Chondrocyte (in vitro differentiated cells): ENCODE results near the gene DHH. TPM values are rescaled to one million over a fixed set of nuclear protein-coding genes. Genes with fewer than 3 reads are reported as not detected.

Experiments
- DNase-seq: peaks from one replicate; pipeline ENCODE4 v3.0.0; 2021; ENCODE audit warnings: mixed read lengths, low spot score
- H3K27ac Mint-ChIP-seq: one replicate; pipeline ENCODE4 v1.8.0; 2021; ENCODE audit warnings: mild to moderate bottlenecking, moderate library complexity, mixed read lengths; ENCODE audit not compliant: unreplicated experiment
- H3K27me3 Mint-ChIP-seq: 2 replicates; pipeline ENCODE4 v1.8.0; 2021; ENCODE audit warnings: low read depth, mixed read lengths
- H3K36me3 Mint-ChIP-seq: 2 replicates; pipeline ENCODE4 v1.8.0; 2021; ENCODE audit warnings: low read depth, mixed read lengths
- H3K4me1 Mint-ChIP-seq: 2 replicates; pipeline ENCODE4 v1.8.0; 2021; ENCODE audit warnings: low read depth, mild to moderate bottlenecking, mixed read lengths
- H3K4me3 Mint-ChIP-seq: one replicate; pipeline ENCODE4 v1.8.0; 2021; ENCODE audit warnings: mild to moderate bottlenecking, moderate library complexity, mixed read lengths; ENCODE audit not compliant: unreplicated experiment
- H3K9me3 Mint-ChIP-seq: 2 replicates; pipeline ENCODE4 v1.8.0; 2021; ENCODE audit warnings: low read depth, mixed read lengths
- total RNA-seq: library from RNA; stranded (reverse); gene quantifications from 3 replicates; pipeline ENCODE4 v1.2.1, GENCODE V29; 2021
- TF ChIP-seq, protein P1 (sequence below): fragments of 200-600 bp; sonication (generic); IDR thresholded peaks from 2 replicates; pipeline ENCODE4 v1.5.0; 2021; ENCODE audit warnings: antibody characterized with exemption, mild to moderate bottlenecking, moderate library complexity

Gene DHH
- total RNA-seq, 1 donor from 2014 or later, result not detected

DNA sequence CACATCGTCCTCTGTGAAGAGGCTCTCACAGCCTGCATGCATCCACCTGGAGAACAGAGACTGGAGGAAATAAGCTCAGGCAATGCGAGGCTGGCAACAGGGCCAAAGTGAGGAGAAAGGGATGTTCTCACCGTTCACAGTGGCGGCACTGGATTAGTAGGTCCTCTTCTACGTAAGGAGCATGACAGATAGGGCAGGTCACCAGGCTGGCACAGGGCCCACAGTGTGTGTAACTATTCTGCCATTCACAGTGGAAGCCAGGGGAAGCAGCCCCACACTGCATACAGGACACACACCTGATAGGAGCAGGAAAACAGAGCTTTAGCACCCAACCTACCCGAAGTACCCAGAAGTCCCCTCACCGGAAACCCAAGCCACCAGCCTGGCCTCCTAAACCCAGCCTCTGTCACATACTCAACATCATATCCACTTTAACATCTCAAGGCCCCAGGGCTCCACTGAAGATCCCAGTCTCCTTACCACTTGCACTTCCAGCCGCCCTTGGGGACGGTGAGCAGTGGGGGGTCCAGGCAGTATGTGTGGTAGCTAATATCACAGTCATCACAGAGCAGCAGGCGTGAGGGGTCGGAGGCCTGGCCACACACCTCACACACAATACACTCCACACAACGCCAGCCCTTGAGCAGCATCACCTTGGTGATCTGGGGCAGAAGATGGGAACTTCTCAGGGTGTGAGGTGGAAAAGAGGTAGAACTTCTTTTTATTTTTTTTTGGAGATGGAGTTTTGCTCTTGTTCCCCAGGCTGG, 48.3 kb downstream of the DHH start:
- H3K27ac Mint-ChIP-seq, result no peak overlapping the region

DNA sequence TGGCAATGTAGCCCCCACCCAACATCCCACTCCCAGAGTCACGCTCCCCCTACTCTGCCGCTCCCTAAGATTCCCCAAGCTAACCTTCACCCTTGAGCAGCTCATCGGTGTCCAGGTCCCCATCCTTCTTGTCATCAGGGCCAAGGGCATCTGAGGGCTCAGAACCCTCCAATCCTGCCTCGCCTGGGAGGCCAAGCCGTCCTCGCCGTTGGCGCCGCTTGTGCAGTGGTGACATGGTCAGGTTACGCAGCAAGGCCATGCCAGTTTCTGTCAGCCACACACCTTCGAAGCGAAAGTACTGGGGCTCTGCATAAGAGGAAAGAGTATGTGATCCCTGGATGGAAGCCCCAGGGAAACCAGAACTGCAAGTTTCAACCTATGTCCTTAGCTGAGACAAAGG, 49.9 kb downstream of the DHH start:
- peaks cover 3% of the 10 kb centered on the region for H3K4me1 Mint-ChIP-seq
- no peak for DNase-seq
- H3K9me3 Mint-ChIP-seq, result no peaks in the 10 kb centered on the region
- H3K36me3 Mint-ChIP-seq, result peaks cover 58% of the 10 kb centered on the region
- no peak overlapping the region for H3K4me3 Mint-ChIP-seq
- TF ChIP-seq, protein P1, sequence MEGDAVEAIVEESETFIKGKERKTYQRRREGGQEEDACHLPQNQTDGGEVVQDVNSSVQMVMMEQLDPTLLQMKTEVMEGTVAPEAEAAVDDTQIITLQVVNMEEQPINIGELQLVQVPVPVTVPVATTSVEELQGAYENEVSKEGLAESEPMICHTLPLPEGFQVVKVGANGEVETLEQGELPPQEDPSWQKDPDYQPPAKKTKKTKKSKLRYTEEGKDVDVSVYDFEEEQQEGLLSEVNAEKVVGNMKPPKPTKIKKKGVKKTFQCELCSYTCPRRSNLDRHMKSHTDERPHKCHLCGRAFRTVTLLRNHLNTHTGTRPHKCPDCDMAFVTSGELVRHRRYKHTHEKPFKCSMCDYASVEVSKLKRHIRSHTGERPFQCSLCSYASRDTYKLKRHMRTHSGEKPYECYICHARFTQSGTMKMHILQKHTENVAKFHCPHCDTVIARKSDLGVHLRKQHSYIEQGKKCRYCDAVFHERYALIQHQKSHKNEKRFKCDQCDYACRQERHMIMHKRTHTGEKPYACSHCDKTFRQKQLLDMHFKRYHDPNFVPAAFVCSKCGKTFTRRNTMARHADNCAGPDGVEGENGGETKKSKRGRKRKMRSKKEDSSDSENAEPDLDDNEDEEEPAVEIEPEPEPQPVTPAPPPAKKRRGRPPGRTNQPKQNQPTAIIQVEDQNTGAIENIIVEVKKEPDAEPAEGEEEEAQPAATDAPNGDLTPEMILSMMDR, result no peak
- H3K27ac Mint-ChIP-seq, result no peak overlapping the region
- H3K27me3 Mint-ChIP-seq, result no peaks in the 10 kb centered on the region

More for the DNA sequence above, 48.3 kb downstream of the DHH start:
- H3K4me3 Mint-ChIP-seq, result no peak overlapping the region
- no peaks in the 10 kb centered on the region for H3K27me3 Mint-ChIP-seq
- TF ChIP-seq, protein P1, result no peak
- peak; percentile 52 for DNase-seq
- no peaks in the 10 kb centered on the region for H3K9me3 Mint-ChIP-seq
- peaks cover 15% of the 10 kb centered on the region for H3K4me1 Mint-ChIP-seq
- H3K36me3 Mint-ChIP-seq, result peaks cover 62% of the 10 kb centered on the region

DNA sequence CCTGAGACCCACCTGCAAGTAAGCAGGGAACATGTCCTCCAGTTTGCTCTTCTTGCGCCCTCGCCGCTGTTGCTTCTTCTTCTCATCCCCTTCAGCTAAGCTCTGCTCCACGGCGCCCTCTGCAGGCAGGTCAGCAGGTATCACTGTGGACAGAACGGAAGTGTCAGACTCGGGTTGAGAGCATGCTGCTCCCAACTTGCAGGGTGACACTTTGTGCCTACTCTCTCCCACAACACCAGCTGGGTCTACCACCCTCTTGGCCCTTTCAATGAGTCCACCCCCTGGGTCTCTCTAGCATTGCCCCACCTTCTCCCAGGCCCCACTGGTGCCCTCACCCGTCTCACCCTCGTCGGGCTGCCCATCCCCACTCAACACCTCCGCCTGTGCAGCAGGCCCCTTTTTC, 50.7 kb downstream of the DHH start:
- H3K27me3 Mint-ChIP-seq, result no peaks in the 10 kb centered on the region
- H3K4me3 Mint-ChIP-seq, result no peak overlapping the region
- H3K27ac Mint-ChIP-seq, result no peak overlapping the region
- peak; percentile 92 for DNase-seq
- H3K4me1 Mint-ChIP-seq, result no peaks in the 10 kb centered on the region
- peaks cover 57% of the 10 kb centered on the region for H3K36me3 Mint-ChIP-seq
- TF ChIP-seq, protein P1, result peak; percentile 78
- no peaks in the 10 kb centered on the region for H3K9me3 Mint-ChIP-seq

DNA sequence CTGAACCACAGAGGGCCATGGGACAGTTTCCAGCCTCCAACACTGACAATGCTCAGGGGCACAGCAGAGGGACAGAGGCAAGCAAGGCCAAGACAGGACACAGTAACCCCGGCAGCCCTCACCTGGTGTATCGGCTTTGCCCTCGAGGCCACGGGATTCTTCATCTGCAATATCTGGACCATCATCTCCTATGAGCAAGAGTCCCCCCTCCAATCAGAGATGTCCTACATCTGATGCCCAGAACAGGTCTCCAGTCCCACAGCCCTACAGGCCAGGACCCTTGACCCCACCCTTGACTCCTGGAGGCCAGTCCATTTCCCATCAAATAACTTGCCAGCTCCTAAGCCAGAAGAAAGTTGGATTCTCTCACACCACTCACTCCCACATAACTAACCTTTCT, 51.4 kb downstream of the DHH start:
- Mint-ChIP-seq H3K27ac (no peak overlapping the region), H3K4me3 (no peak overlapping the region), H3K36me3 (peaks cover 56% of the 10 kb centered on the region), H3K4me1 (no peaks in the 10 kb centered on the region), H3K27me3 (no peaks in the 10 kb centered on the region), H3K9me3 (no peaks in the 10 kb centered on the region)
- DNase-seq, result no peak
- TF ChIP-seq, protein P1, result no peak

DNA sequence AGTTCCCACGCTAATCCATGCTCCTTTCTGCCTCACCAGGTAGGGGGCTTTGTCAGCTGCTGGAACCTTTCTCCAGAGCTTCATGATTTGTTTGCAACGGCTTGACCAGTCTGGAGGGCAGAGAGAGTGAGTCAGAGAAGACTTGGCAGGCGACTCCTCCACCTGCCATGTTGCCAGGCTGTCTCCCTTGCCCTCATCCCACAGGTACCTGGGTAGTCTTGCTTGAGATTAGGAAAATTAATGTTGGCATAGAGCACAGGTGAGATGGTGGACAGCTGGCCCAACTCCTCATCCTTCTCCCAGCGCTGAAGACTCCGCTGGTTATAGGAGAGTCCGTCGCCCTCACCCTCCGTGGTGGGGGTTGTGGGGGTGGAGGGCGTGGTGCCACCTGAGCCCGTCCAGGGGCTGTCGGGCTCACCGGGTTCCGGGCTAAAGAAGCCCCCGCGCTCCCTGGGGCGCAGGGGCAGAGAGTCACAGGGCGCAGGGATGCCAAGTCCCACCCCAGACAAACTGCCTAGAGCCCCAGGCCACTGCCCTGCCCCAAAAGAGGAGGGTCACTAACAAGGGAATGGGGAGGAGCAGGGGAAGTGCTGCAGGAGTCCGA, 52.6 kb downstream of the DHH start:
- Mint-ChIP-seq H3K27ac (no peak overlapping the region), H3K36me3 (peaks cover 53% of the 10 kb centered on the region), H3K4me1 (no peaks in the 10 kb centered on the region), H3K9me3 (no peaks in the 10 kb centered on the region), H3K4me3 (no peak overlapping the region), H3K27me3 (no peaks in the 10 kb centered on the region)
- DNase-seq, result no peak
- TF ChIP-seq, protein P1, result no peak
